SIG-M5 treated with dmso at 0.1 percent for 504 hours (cell line): ENCODE measurements around the gene FIZ1.

ENCODE experiments used
- DNase-seq: peaks from one replicate; lab custom pipeline; 2025; ENCODE audit not compliant: unreplicated experiment; lab: John Stamatoyannopoulos, UW

Gene FIZ1

DNA sequence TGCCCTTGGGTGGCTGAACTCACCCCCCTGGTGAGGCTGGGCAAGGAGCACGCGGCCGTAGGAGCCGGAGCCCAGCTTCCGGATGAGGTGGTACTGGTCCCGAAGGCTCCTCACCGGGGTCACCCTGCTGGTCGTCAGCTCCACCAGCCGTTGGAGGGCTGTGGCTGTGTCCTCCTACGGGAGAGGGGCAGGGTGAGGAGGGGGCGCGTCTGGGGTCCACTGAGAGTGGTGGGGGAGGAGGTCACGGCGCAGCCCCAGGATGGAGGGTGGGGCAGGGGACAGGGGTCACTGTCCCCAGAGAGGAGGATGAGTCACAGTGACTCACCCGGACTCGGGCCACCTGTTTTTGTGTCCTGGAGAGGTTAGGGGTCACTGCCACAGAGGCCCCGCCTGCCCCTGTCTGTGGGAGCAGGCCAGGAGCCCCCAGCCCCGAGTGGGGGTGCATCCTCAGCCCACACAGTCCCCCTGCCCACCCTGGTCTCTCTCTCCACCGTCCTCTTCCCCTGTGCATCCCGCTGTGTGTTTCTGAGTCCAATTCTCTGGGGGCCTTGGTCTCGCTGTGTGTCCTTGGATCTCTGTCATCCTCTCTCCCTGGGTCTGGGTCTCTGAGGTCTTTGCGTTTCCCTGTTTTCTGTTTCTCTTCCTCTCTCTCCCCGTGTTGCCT lies 54.4 kb downstream of the FIZ1 start:
- DNase-seq = no peak

DNA sequence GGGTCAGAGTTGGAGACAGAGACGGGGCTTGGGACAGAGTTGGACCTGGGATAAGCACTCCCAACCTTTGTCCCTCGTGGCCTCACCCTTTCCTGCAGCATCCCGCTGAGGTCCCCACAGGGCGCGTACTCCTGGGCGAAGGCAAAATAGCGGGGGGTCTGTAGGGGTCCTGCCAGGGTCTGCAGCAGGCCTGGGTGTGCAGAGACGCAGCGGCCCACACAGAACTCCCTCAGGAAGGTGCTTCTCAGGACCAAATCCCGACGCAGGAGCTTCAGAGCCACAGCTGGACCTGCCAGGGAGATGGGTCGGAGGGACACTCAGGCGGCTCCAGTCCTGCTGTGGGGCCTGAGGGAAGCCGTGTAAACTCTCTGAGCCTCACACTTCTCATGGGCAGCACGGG lies 55.3 kb downstream of the FIZ1 start:
- DNase-seq = no peak

DNA sequence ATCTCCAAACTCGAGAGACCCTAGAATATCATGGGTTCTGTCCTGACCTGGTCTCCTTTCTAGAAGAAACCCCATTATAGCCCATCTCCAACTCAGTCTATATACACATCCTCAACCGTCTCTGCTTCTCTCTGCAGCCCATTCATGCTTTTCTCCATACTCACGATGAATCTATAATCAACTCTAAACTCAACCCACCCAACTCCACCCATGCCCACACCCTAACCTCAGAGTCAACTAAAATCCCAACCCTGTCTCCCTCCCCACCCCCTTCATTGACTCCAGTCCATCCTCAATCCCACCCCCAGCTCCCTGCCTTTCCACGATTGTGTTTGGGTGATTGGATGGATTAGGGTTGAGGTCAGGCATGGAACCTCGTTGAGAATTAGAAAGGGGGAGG lies 55.8 kb downstream of the FIZ1 start:
- DNase-seq = no peak

DNA sequence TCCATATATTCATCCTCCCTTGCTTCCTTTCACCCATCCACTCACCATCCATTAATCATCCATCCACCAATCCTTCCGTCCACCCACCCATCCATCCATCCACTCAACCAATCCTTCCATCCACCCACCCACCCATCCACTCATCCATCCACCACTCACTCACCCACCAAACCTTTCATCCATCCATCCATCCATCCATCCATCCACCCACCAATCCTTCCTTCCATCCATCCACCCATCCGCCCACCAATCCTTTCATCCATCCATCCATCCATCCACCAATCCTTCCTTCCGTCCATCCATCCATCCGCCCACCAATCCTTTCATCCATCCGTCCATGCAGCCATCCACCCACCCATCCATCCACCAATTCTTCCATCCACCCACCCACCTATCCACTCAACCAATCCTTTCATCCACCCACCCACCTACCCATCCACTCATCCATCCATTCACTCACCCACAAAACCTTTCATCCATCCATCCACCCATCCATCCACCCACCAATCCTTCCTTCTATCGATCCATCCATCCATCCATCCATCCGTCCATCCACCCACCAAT lies 56.9 kb downstream of the FIZ1 start:
- DNase-seq = no peak
